Natural killer cell (primary cell): Measurements from ENCODE around the gene REG4. TPM values are rescaled to one million over a fixed set of nuclear protein-coding genes. Genes with fewer than 3 reads are reported as not detected.

ENCODE experiments used
- ATAC-seq, 3 donors: fragments of 150-1000 bp in 2 of 3; fragments of 200-7000 bp in 1 of 3; cut with Tn5 transposase; 1 replicate in 1 of 3; 2 replicates in 2 of 3; pipeline ENCODE4 v1.10.0; 2021; ENCODE audit warnings: mild to moderate bottlenecking in 2 of 3, moderate library complexity in 2 of 3
- DNase-seq, 2 donors: peaks; one replicate each; pipeline versions ENCODE4 v3.0.0 to v3.0.0-alpha.2; 2013 to 2021; ENCODE audit warnings: mixed read lengths in 1 of 2
- H3K27ac ChIP-seq: one replicate; pipeline ENCODE4 v1.5.1; 2013; ENCODE audit warnings: mild to moderate bottlenecking, low read length
- H3K27me3 ChIP-seq: one replicate; pipeline ENCODE4 v1.6.1; 2013; ENCODE audit warnings: low read length; ENCODE audit not compliant: control insufficient read depth, insufficient read depth
- H3K36me3 ChIP-seq: one replicate; pipeline ENCODE4 v1.6.1; 2013; ENCODE audit warnings: low read length; ENCODE audit not compliant: control insufficient read depth, insufficient read depth
- H3K4me1 ChIP-seq: one replicate; pipeline ENCODE4 v1.6.1; 2013; ENCODE audit warnings: low read length; ENCODE audit not compliant: control insufficient read depth, insufficient read depth
- H3K4me3 ChIP-seq: one replicate; pipeline ENCODE4 v1.5.1; 2013; ENCODE audit warnings: low read length
- H3K9me3 ChIP-seq: one replicate; pipeline ENCODE4 v1.6.1; 2013; ENCODE audit warnings: low read length; ENCODE audit not compliant: control insufficient read depth, insufficient read depth
- H3K27ac Mint-ChIP-seq, 2 donors: one replicate each; pipeline ENCODE4 v1.8.0; 2022; ENCODE audit warnings: mild to moderate bottlenecking in 2 of 2, mixed read lengths in 2 of 2, moderate library complexity in 1 of 2
- H3K27me3 Mint-ChIP-seq, 2 donors: one replicate each; pipeline ENCODE4 v1.8.0; 2022; ENCODE audit warnings: low read depth in 2 of 2, mixed read lengths in 2 of 2
- H3K36me3 Mint-ChIP-seq: one replicate; pipeline ENCODE4 v1.8.0; 2022; ENCODE audit warnings: mixed read lengths
- H3K4me1 Mint-ChIP-seq, 2 donors: one replicate each; pipeline ENCODE4 v1.8.0; 2022; ENCODE audit warnings: mixed read lengths in 2 of 2
- H3K4me3 Mint-ChIP-seq: one replicate; pipeline ENCODE4 v1.8.0; 2022; ENCODE audit warnings: mild to moderate bottlenecking, moderate library complexity, mixed read lengths
- H3K9me3 Mint-ChIP-seq, 2 donors: one replicate each; pipeline ENCODE4 v1.8.0; 2022; ENCODE audit warnings: mixed read lengths in 2 of 2
- CTCF ChIP-seq: fragments of 200-600 bp; IDR thresholded peaks from one replicate; pipeline ENCODE4 v1.8.0; 2022; ENCODE audit warnings: antibody characterized with exemption
- WGBS: methylation state at CpG from one replicate; pipeline ENCODE4 v1.1.7; 2013; ENCODE audit warnings: missing lambda C conversion rate; ENCODE audit not compliant: insufficient coverage; 5-methylcytosine and 5-hydroxymethylcytosine counted together
- intact Hi-C: fragments of 100-400 bp; cut with micrococcal nuclease; formaldehyde crosslinking; loops from one replicate; pipeline ENCODE4 v1.14.2; 2022
- total RNA-seq, 4 donors: library from RNA; stranded (reverse); fragments of 120-200 nt in 1 of 4; gene quantifications; one replicate each; pipeline versions ENCODE4 v1.2.3 to v1.2.4, GENCODE V29; 2013 to 2022

Gene REG4
- total RNA-seq, 3 donors from 2014 or later (not counting 1 experiment from before 2014, with no cell fraction given) = not detected

- H3K27me3 Mint-ChIP-seq = peaks cover 2 to 18% of the 10 kb centered on the region in 2 donors
- H3K4me1 Mint-ChIP-seq = no peaks in the 10 kb centered on the region
- DNase-seq (no peak), ATAC-seq (no peak)
- Histone ChIP-seq H3K4me3 (no peak overlapping the region), H3K27ac (no peak overlapping the region), H3K9me3 (no peaks in the 10 kb centered on the region), H3K4me1 (no peaks in the 10 kb centered on the region), H3K36me3 (no peaks in the 10 kb centered on the region), H3K27me3 (no peaks in the 10 kb centered on the region)
- intact Hi-C loops = no loop called here
- H3K36me3 Mint-ChIP-seq = no peaks in the 10 kb centered on the region
- 91% methylated on average over 3 of the region's 3 CpGs for WGBS
- no peaks in the 10 kb centered on the region for H3K9me3 Mint-ChIP-seq
- H3K27ac Mint-ChIP-seq = no peak overlapping the region
- no peak overlapping the region for H3K4me3 Mint-ChIP-seq
- TF ChIP-seq CTCF = no peak
Observed at GRCh38 chr1:119794876-119795240, 16.4 kb downstream of the REG4 start.

GRCh38 chr1:119794230-119794875 lies 16.9 kb downstream of the REG4 start:
- Mint-ChIP-seq H3K9me3 (no peaks in the 10 kb centered on the region), H3K27ac (no peak overlapping the region), H3K4me1 (no peaks in the 10 kb centered on the region)

GRCh38 chr1:119791377-119791776 lies 19.9 kb downstream of the REG4 start:
- Histone ChIP-seq H3K27me3 (no peaks in the 10 kb centered on the region), H3K36me3 (no peaks in the 10 kb centered on the region), H3K27ac (no peak overlapping the region), H3K9me3 (no peaks in the 10 kb centered on the region), H3K4me1 (no peaks in the 10 kb centered on the region), H3K4me3 (no peak overlapping the region)
- Mint-ChIP-seq H3K4me3 (no peak overlapping the region), H3K4me1 (no peaks in the 10 kb centered on the region), H3K27me3 (peaks cover 2 to 18% of the 10 kb centered on the region in 2 donors), H3K36me3 (no peaks in the 10 kb centered on the region), H3K27ac (no peak overlapping the region), H3K9me3 (no peaks in the 10 kb centered on the region)
- intact Hi-C loops = no loop called here
- DNase-seq (no peak), ATAC-seq (no peak)
- TF ChIP-seq CTCF = no peak
- WGBS = 92% methylated on average over 2 of the region's 4 CpGs

More at GRCh38 chr1:119794230-119794875, 16.9 kb downstream of the REG4 start:
- TF ChIP-seq CTCF = no peak
- WGBS = 88% methylated on average over 8 of the region's 8 CpGs
- Mint-ChIP-seq H3K4me3 (no peak overlapping the region), H3K27me3 (peaks cover 2 to 18% of the 10 kb centered on the region in 2 donors), H3K36me3 (no peaks in the 10 kb centered on the region)
- H3K27ac ChIP-seq = no peak overlapping the region
- no peaks in the 10 kb centered on the region for H3K4me1 ChIP-seq
- ATAC-seq = no peak
- no peaks in the 10 kb centered on the region for H3K27me3 ChIP-seq
- no peak overlapping the region for H3K4me3 ChIP-seq
- intact Hi-C loops = no loop called here
- no peak for DNase-seq
- H3K9me3 ChIP-seq = no peaks in the 10 kb centered on the region
- H3K36me3 ChIP-seq = no peaks in the 10 kb centered on the region
